ENCODE measurements around the gene PAPPA.

GRCh38 chr9:116284518-116284917 lies 130.9 kb downstream of the PAPPA start:
- TF ChIP-seq CTCF (IDR thresholded peaks at IDR 0.05; ENCODE audit: insufficient read depth, low read depth, low read length) (no peak), EZH2 (IDR thresholded peaks at IDR 0.05; ENCODE audit: insufficient read depth, low read length) (no peak)
